ENCODE results near the gene RERE. TPM values are rescaled to one million over a fixed set of nuclear protein-coding genes. Genes with fewer than 3 reads are reported as not detected.
A peak's percentile ranks its signal among the peaks of the same experiment; 100 is the strongest.

The RERE gene
- polyA plus RNA-seq, 1 of the 3 experiments (the other 2 are of a cell fraction) = 8.1 TPM

- Histone ChIP-seq H3K27me3 (ENCODE audit: insufficient read depth) (no peaks in the 10 kb centered on the region), H3K4me3 (ENCODE audit: low read depth in 2 of 2, low read length in 1 of 2) (no peak overlapping the region), H3K9ac (peak overlapping the region; percentile 45; the same call in 1 of the 2 replicates), H3K9me2 (no peaks in the 10 kb centered on the region), H3K9me3 (no peaks in the 10 kb centered on the region), H4K20me1 (ENCODE audit: insufficient read depth) (no peaks in the 10 kb centered on the region; the same call in 1 of the 2 replicates), H3K27ac (ENCODE audit: low read depth in 2 of 2, low read length in 1 of 2) (peak overlapping the region; percentile 86 to 91), H3K79me2 (ENCODE audit: insufficient read depth) (peaks cover 86% of the 10 kb centered on the region), H3K4me1 (ENCODE audit: control insufficient read depth in 1 of 2, insufficient read depth in 2 of 2, low read depth in 1 of 2, low read length in 1 of 2) (peaks cover 42 to 55% of the 10 kb centered on the region in 2 experiments), H3F3A (replicated peaks; ENCODE audit: insufficient read depth) (peaks cover 25% of the 10 kb centered on the region), H3K36me3 (replicated peaks in 1 of 2; ENCODE audit: control insufficient read depth in 1 of 2, insufficient read depth in 2 of 2, low read length in 1 of 2) (peaks cover 15 to 20% of the 10 kb centered on the region in 2 experiments), H3K4me2 (peak overlapping the region; percentile 72; the same call in 1 of the 2 replicates), H2AFZ (ENCODE audit: low read depth) (no peak overlapping the region)
- CTCF ChIA-PET = interaction anchor here (0.9 to 2.7 kb wide), 5 partner anchors 11 to 319 kb away, joined by 3 to 11 read pairs (median 4); no protein-coding TSS in a partner anchor
- 97% methylated on average over 5 of the region's 5 CpGs for WGBS (ENCODE audit: low lambda C conversion rate)
- POLR2A ChIA-PET = no interaction called here
- TF ChIP-seq FOXJ3 (CRISPR knock-in tag; IDR thresholded peaks at IDR 0.05) = no peak
- no peak for TF ChIP-seq EP300 (IDR thresholded peaks at IDR 0.05; ENCODE audit: borderline replicate concordance in 1 of 2, low read depth in 1 of 2, low read length in 1 of 2)
- TF ChIP-seq CHD2 (IDR thresholded peaks at IDR 0.05; ENCODE audit: low read length, partially characterized antibody) = no peak
- no peak for TF ChIP-seq TAF1 (IDR thresholded peaks at IDR 0.05; ENCODE audit: borderline replicate concordance, low read depth, low read length)
- TF ChIP-seq IRF3 (IDR thresholded peaks at IDR 0.05; ENCODE audit: low read depth, low read length) = no peak
- TF ChIP-seq USF2 (IDR thresholded peaks at IDR 0.05; ENCODE audit: borderline replicate concordance, low read depth, low read length) = no peak
- TF ChIP-seq ELF1 (IDR thresholded peaks at IDR 0.05) = no peak
- TF ChIP-seq GATA2 (CRISPR knock-in tag; IDR thresholded peaks at IDR 0.05) = no peak
- no peak for TF ChIP-seq RXRA (IDR thresholded peaks at IDR 0.05; ENCODE audit: borderline replicate concordance, low read depth)
- no peak; the same call in 1 of the 2 replicates for TF ChIP-seq NFIC (IDR thresholded peaks at IDR 0.05; ENCODE audit: borderline replicate concordance)
- TF ChIP-seq TCF12 (IDR thresholded peaks at IDR 0.05) = no peak
- no peak for DNase-seq
These were observed 409.8 kb downstream of the RERE start for GRCh38 chr1:8407652-8408051.

GRCh38 chr1:8406960-8407359 is 410.5 kb downstream of the RERE start:
- no peaks in the 10 kb centered on the region; the same call in 1 of the 2 replicates for H4K20me1 ChIP-seq (ENCODE audit: insufficient read depth)
- H3K79me2 ChIP-seq (ENCODE audit: insufficient read depth) = peaks cover 89% of the 10 kb centered on the region
- peak overlapping the region in 1 of 2 experiments; percentile 91; a peak in 3 of 4 replicates for H3K27ac ChIP-seq (ENCODE audit: low read depth in 2 of 2, low read length in 1 of 2)
- no peak overlapping the region for H3K9ac ChIP-seq
- H3K4me1 ChIP-seq (ENCODE audit: control insufficient read depth in 1 of 2, insufficient read depth in 2 of 2, low read depth in 1 of 2, low read length in 1 of 2) = peaks cover 37 to 51% of the 10 kb centered on the region in 2 experiments
- 89% methylated on average over 4 of the region's 4 CpGs for WGBS (ENCODE audit: low lambda C conversion rate)
- H3K4me2 ChIP-seq = no peak overlapping the region
- no peaks in the 10 kb centered on the region for H3K27me3 ChIP-seq (ENCODE audit: insufficient read depth)
- H3F3A ChIP-seq (replicated peaks; ENCODE audit: insufficient read depth) = peaks cover 19% of the 10 kb centered on the region
- H3K4me3 ChIP-seq (ENCODE audit: low read depth in 2 of 2, low read length in 1 of 2) = no peak overlapping the region
- CTCF ChIA-PET = interaction anchor here (0.9 to 1.7 kb wide), 4 partner anchors 34 to 319 kb away, joined by 3 to 4 read pairs (median 4); no protein-coding TSS in a partner anchor
- H3K9me2 ChIP-seq = no peaks in the 10 kb centered on the region
- no peak overlapping the region for H2AFZ ChIP-seq (ENCODE audit: low read depth)
- H3K36me3 ChIP-seq (replicated peaks in 1 of 2; ENCODE audit: control insufficient read depth in 1 of 2, insufficient read depth in 2 of 2, low read length in 1 of 2) = peaks cover 15 to 22% of the 10 kb centered on the region in 2 experiments
- POLR2A ChIA-PET = no interaction called here
- DNase-seq = no peak
- no peaks in the 10 kb centered on the region for H3K9me3 ChIP-seq
- TF ChIP-seq ZBTB33 (IDR thresholded peaks at IDR 0.05; ENCODE audit: borderline replicate concordance, low read depth) (no peak), FOSL2 (IDR thresholded peaks at IDR 0.05; ENCODE audit: borderline replicate concordance, low read depth) (no peak), YY1 (IDR thresholded peaks at IDR 0.05; ENCODE audit: low read depth) (no peak), TCF12 (IDR thresholded peaks at IDR 0.05) (no peak), CTCF (IDR thresholded peaks at IDR 0.05) (no peak), TAF1 (IDR thresholded peaks at IDR 0.05; ENCODE audit: borderline replicate concordance, low read depth, low read length) (no peak), GABPA (IDR thresholded peaks at IDR 0.05; ENCODE audit: low read depth) (no peak), EP300 (IDR thresholded peaks at IDR 0.05; ENCODE audit: borderline replicate concordance in 1 of 2, low read depth in 1 of 2, low read length in 1 of 2) (no peak), MAX (IDR thresholded peaks at IDR 0.05; ENCODE audit: low read depth) (no peak)

All from SK-N-SH (cell line).